Measurements from ENCODE around the gene ADCK1. TPM values are rescaled to one million over a fixed set of nuclear protein-coding genes. Genes with fewer than 3 reads are reported as not detected.

The ADCK1 gene
- total RNA-seq, 2 experiments from 2014 or later: 7.5 to 9.6 TPM

- DNase-seq (ENCODE audit: low spot score): no peak
- no TSS peak for BruUV-seq (replicated peaks)
- CTCF ChIA-PET (ENCODE audit: unreplicated experiment): no interaction called here
- no peak overlapping the region for H3K4me2 ChIP-seq (ENCODE audit: low read length)
- no peaks in the 10 kb centered on the region for H3K9me2 ChIP-seq (ENCODE audit: insufficient read depth, low read length)
- H3K27ac ChIP-seq (ENCODE audit: low read depth, low read length, poor library complexity, severe bottlenecking): no peak overlapping the region
- no peaks in the 10 kb centered on the region for H3K36me3 ChIP-seq (ENCODE audit: insufficient read depth, low read length)
- POLR2A ChIA-PET: interaction anchor here (0.9 kb wide), 1 partner anchor 19 kb away, joined by 3 read pairs; no protein-coding TSS in a partner anchor
- TF ChIP-seq CTCF (conservative IDR thresholded peaks at IDR 0.05; ENCODE audit: low read length) (no peak), EZH2phosphoT487 (IDR thresholded peaks at IDR 0.05; ENCODE audit: borderline replicate concordance, low read depth, low read length) (no peak)
- no peak overlapping the region for H2AFZ ChIP-seq (ENCODE audit: low read length)
- no peaks in the 10 kb centered on the region for H3K4me1 ChIP-seq (ENCODE audit: insufficient read depth, low read length, poor library complexity, severe bottlenecking)
- no peak overlapping the region for H3K4me3 ChIP-seq (ENCODE audit: low read depth, low read length, poor library complexity, severe bottlenecking)
- intact Hi-C loops (cut with micrococcal nuclease; ENCODE audit: unreplicated experiment): no loop called here
- no peaks in the 10 kb centered on the region for H3K9me3 ChIP-seq (ENCODE audit: low read length)
- H3K79me2 ChIP-seq (ENCODE audit: insufficient read depth, low read depth, low read length): no peaks in the 10 kb centered on the region
- no peaks in the 10 kb centered on the region for H4K20me1 ChIP-seq (ENCODE audit: insufficient read depth, low read length)
Observed at GRCh38 chr14:77837926-77838325, 38.0 kb downstream of the ADCK1 start.

- Histone ChIP-seq H2AFZ (ENCODE audit: low read length) (no peak overlapping the region), H3K9me3 (ENCODE audit: low read length) (no peaks in the 10 kb centered on the region), H3K36me3 (ENCODE audit: insufficient read depth, low read length) (no peaks in the 10 kb centered on the region), H3K4me2 (ENCODE audit: low read length) (no peak overlapping the region), H3K79me2 (ENCODE audit: insufficient read depth, low read depth, low read length) (no peaks in the 10 kb centered on the region), H3K27ac (ENCODE audit: low read depth, low read length, poor library complexity, severe bottlenecking) (no peak overlapping the region), H3K9me2 (ENCODE audit: insufficient read depth, low read length) (no peaks in the 10 kb centered on the region), H4K20me1 (ENCODE audit: insufficient read depth, low read length) (no peaks in the 10 kb centered on the region), H3K4me1 (ENCODE audit: insufficient read depth, low read length, poor library complexity, severe bottlenecking) (no peaks in the 10 kb centered on the region), H3K4me3 (ENCODE audit: low read depth, low read length, poor library complexity, severe bottlenecking) (no peak overlapping the region)
- BruUV-seq (replicated peaks): no TSS peak
- DNase-seq (ENCODE audit: low spot score): no peak
- no peak for TF ChIP-seq EZH2phosphoT487 (IDR thresholded peaks at IDR 0.05; ENCODE audit: borderline replicate concordance, low read depth, low read length)
- no peak for TF ChIP-seq CTCF (conservative IDR thresholded peaks at IDR 0.05; ENCODE audit: low read length)
- intact Hi-C loops (cut with micrococcal nuclease; ENCODE audit: unreplicated experiment): no loop called here
- ChIA-PET POLR2A (interaction anchor here (0.9 kb wide), 2 partner anchors 13 to 176 kb away, joined by 3 read pairs; no protein-coding TSS in a partner anchor), CTCF (ENCODE audit: unreplicated experiment) (no interaction called here)
Observed at GRCh38 chr14:77838831-77839511, 39.1 kb downstream of the ADCK1 start.

- no peak overlapping the region for H3K27ac ChIP-seq (ENCODE audit: low read depth, low read length, poor library complexity, severe bottlenecking)
- H3K4me3 ChIP-seq (ENCODE audit: low read depth, low read length, poor library complexity, severe bottlenecking): no peak overlapping the region
- no peaks in the 10 kb centered on the region for H4K20me1 ChIP-seq (ENCODE audit: insufficient read depth, low read length)
- H3K4me2 ChIP-seq (ENCODE audit: low read length): no peak overlapping the region
- no TSS peak for BruUV-seq (replicated peaks)
- ChIA-PET CTCF (ENCODE audit: unreplicated experiment) (no interaction called here), POLR2A (interaction anchor here (0.6 to 0.7 kb wide), 2 partner anchors 18 to 103 kb away, joined by 3 read pairs; no protein-coding TSS in a partner anchor)
- no peak for DNase-seq (ENCODE audit: low spot score)
- no peaks in the 10 kb centered on the region for H3K9me2 ChIP-seq (ENCODE audit: insufficient read depth, low read length)
- TF ChIP-seq EZH2phosphoT487 (IDR thresholded peaks at IDR 0.05; ENCODE audit: borderline replicate concordance, low read depth, low read length) (no peak), CTCF (conservative IDR thresholded peaks at IDR 0.05; ENCODE audit: low read length) (no peak)
- no peaks in the 10 kb centered on the region for H3K79me2 ChIP-seq (ENCODE audit: insufficient read depth, low read depth, low read length)
- H2AFZ ChIP-seq (ENCODE audit: low read length): no peak overlapping the region
- no peaks in the 10 kb centered on the region for H3K9me3 ChIP-seq (ENCODE audit: low read length)
- intact Hi-C loops (cut with micrococcal nuclease; ENCODE audit: unreplicated experiment): no loop called here
- H3K4me1 ChIP-seq (ENCODE audit: insufficient read depth, low read length, poor library complexity, severe bottlenecking): no peaks in the 10 kb centered on the region
- H3K36me3 ChIP-seq (ENCODE audit: insufficient read depth, low read length): no peaks in the 10 kb centered on the region
Observed at GRCh38 chr14:77843195-77843594, 43.3 kb downstream of the ADCK1 start.
